ENCODE data around the gene BMERB1. TPM values are rescaled to one million over a fixed set of nuclear protein-coding genes. Genes with fewer than 3 reads are reported as not detected.

BMERB1 gene
- total RNA-seq, 1 experiment from 2014 or later: 80.0 TPM

DNA sequence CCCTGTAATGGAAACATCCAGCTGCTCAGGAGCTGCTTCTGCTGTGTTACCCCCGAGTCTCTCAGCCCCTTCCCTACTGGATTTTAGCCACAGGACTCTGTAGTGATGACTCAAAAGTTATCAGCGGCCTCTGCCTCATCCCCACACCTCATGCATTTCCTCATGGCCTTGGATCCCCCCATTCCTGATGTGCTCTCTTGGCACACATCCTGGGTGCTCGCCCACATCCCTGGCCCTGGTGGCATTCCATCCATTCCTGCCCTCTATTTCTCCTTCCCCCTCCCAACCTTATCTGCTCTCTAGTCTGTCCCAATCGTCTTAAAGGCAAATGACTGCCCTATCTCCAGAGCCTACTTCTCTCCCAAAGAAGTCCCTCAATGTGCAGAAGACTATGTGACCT lies 184.0 kb downstream of the BMERB1 start:
- H3K4me3 ChIP-seq (ENCODE audit: low read depth in 2 of 2, low read length in 2 of 2): no peak overlapping the region
- H3K27me3 ChIP-seq (ENCODE audit: control insufficient read depth, insufficient read depth, low read length): no peaks in the 10 kb centered on the region
- CTCF ChIA-PET: no interaction called here
- BruUV-seq (replicated peaks): no TSS peak
- no peaks in the 10 kb centered on the region for H3K9me3 ChIP-seq (ENCODE audit: control insufficient read depth, insufficient read depth, low read depth, low read length)
- TF ChIP-seq SIN3A (IDR thresholded peaks at IDR 0.05; ENCODE audit: borderline replicate concordance, insufficient read depth, low read depth, low read length) (no peak), POLR2AphosphoS5 (IDR thresholded peaks at IDR 0.05; ENCODE audit: low read depth, low read length) (no peak), TCF7L2 (IDR thresholded peaks at IDR 0.05; ENCODE audit: low read depth, low read length) (no peak)
- TF ChIP-seq, protein P1, sequence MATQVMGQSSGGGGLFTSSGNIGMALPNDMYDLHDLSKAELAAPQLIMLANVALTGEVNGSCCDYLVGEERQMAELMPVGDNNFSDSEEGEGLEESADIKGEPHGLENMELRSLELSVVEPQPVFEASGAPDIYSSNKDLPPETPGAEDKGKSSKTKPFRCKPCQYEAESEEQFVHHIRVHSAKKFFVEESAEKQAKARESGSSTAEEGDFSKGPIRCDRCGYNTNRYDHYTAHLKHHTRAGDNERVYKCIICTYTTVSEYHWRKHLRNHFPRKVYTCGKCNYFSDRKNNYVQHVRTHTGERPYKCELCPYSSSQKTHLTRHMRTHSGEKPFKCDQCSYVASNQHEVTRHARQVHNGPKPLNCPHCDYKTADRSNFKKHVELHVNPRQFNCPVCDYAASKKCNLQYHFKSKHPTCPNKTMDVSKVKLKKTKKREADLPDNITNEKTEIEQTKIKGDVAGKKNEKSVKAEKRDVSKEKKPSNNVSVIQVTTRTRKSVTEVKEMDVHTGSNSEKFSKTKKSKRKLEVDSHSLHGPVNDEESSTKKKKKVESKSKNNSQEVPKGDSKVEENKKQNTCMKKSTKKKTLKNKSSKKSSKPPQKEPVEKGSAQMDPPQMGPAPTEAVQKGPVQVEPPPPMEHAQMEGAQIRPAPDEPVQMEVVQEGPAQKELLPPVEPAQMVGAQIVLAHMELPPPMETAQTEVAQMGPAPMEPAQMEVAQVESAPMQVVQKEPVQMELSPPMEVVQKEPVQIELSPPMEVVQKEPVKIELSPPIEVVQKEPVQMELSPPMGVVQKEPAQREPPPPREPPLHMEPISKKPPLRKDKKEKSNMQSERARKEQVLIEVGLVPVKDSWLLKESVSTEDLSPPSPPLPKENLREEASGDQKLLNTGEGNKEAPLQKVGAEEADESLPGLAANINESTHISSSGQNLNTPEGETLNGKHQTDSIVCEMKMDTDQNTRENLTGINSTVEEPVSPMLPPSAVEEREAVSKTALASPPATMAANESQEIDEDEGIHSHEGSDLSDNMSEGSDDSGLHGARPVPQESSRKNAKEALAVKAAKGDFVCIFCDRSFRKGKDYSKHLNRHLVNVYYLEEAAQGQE (IDR thresholded peaks at IDR 0.05; ENCODE audit: insufficient read depth in 1 of 2, low read depth in 2 of 2, low read length in 1 of 2): no peak
- TF ChIP-seq, protein P2, sequence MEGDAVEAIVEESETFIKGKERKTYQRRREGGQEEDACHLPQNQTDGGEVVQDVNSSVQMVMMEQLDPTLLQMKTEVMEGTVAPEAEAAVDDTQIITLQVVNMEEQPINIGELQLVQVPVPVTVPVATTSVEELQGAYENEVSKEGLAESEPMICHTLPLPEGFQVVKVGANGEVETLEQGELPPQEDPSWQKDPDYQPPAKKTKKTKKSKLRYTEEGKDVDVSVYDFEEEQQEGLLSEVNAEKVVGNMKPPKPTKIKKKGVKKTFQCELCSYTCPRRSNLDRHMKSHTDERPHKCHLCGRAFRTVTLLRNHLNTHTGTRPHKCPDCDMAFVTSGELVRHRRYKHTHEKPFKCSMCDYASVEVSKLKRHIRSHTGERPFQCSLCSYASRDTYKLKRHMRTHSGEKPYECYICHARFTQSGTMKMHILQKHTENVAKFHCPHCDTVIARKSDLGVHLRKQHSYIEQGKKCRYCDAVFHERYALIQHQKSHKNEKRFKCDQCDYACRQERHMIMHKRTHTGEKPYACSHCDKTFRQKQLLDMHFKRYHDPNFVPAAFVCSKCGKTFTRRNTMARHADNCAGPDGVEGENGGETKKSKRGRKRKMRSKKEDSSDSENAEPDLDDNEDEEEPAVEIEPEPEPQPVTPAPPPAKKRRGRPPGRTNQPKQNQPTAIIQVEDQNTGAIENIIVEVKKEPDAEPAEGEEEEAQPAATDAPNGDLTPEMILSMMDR (IDR thresholded peaks at IDR 0.05): no peak
- intact Hi-C loops (cut with micrococcal nuclease; ENCODE audit: unreplicated experiment) (no loop called here), in situ Hi-C loops (cut with HindIII; ENCODE audit: low pct_unique_long_range_greater_than_20kb, low sequenced_read_pairs) (no loop called here)
- H3K36me3 ChIP-seq (ENCODE audit: control insufficient read depth, insufficient read depth, low read length): peaks cover 20% of the 10 kb centered on the region
- POLR2A ChIA-PET: no interaction called here
- H3K4me1 ChIP-seq (ENCODE audit: control insufficient read depth, insufficient read depth, low read length): no peaks in the 10 kb centered on the region; the same call in 1 of the 2 replicates
- H3K27ac ChIP-seq (ENCODE audit: low read length): no peak overlapping the region
- ATAC-seq (no peak), DNase-seq (ENCODE audit: low read depth, low spot score) (no peak)

DNA sequence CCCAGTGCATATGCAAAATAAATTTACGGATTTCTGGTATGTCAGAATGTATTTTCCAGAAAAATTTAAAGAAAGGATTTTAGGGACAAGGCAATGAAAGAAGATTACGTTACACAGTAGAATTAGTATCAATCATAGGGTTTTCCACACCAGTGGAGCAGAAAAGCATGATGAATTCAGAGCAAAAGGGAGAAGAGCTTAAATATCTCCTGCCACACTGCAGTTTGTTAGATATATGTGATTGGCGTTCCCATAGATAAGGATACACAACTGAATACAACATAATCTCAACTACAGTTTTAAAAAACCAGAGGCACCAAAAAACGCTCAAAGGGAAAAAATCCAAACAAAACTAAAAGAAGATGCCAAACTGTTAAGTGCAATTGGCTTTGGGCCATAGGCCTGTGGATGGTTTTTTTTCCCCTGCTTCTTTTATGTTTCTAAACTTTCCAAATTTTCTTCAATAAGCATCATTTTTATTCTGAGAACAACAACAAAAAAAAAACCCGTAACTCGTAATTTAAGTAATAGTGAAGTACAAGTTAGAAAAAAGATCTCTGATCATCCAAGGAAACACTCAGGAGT lies 186.3 kb downstream of the BMERB1 start:
- H3K36me3 ChIP-seq (ENCODE audit: control insufficient read depth, insufficient read depth, low read length): peaks cover 24% of the 10 kb centered on the region
- H3K4me1 ChIP-seq (ENCODE audit: control insufficient read depth, insufficient read depth, low read length): no peaks in the 10 kb centered on the region
- H3K4me3 ChIP-seq (ENCODE audit: low read depth in 2 of 2, low read length in 2 of 2): no peak overlapping the region
- intact Hi-C loops (cut with micrococcal nuclease; ENCODE audit: unreplicated experiment): no loop called here
- BruUV-seq (replicated peaks): no TSS peak
- H3K27ac ChIP-seq (ENCODE audit: low read length): no peak overlapping the region
- TF ChIP-seq, protein P2 (IDR thresholded peaks at IDR 0.05): no peak
- TF ChIP-seq TCF7L2 (IDR thresholded peaks at IDR 0.05; ENCODE audit: low read depth, low read length): no peak
- no peak for TF ChIP-seq SIN3A (IDR thresholded peaks at IDR 0.05; ENCODE audit: borderline replicate concordance, insufficient read depth, low read depth, low read length)
- TF ChIP-seq, protein P1 (IDR thresholded peaks at IDR 0.05; ENCODE audit: insufficient read depth in 1 of 2, low read depth in 2 of 2, low read length in 1 of 2): no peak
- TF ChIP-seq POLR2AphosphoS5 (IDR thresholded peaks at IDR 0.05; ENCODE audit: low read depth, low read length): no peak
- H3K9me3 ChIP-seq (ENCODE audit: control insufficient read depth, insufficient read depth, low read depth, low read length): no peaks in the 10 kb centered on the region
- no peaks in the 10 kb centered on the region for H3K27me3 ChIP-seq (ENCODE audit: control insufficient read depth, insufficient read depth, low read length)
- in situ Hi-C loops (cut with HindIII; ENCODE audit: low pct_unique_long_range_greater_than_20kb, low sequenced_read_pairs): no loop called here
- DNase-seq (ENCODE audit: low read depth, low spot score) (no peak), ATAC-seq (no peak)
- ChIA-PET POLR2A (no interaction called here), CTCF (no interaction called here)
